LNCaP clone FGC (cell line): ENCODE data around the gene CRADD.

Experiments used
- DNase-seq: peaks from one replicate; pipeline ENCODE4 v3.0.0-alpha.2; 2011; ENCODE audit warnings: low read depth
- H3K4me3 ChIP-seq: 2 replicates; pipeline ENCODE4 v1.5.1; 2011; ENCODE audit warnings: mild to moderate bottlenecking, low read depth, low read length, control low read depth
- TF ChIP-seq, protein P1 (sequence below): IDR thresholded peaks from 2 replicates; pipeline ENCODE4 v1.5.1; 2012; ENCODE audit warnings: mild to moderate bottlenecking; ENCODE audit not compliant: control insufficient read depth, insufficient read depth; ENCODE audit errors: extremely low read depth

CRADD gene

DNA sequence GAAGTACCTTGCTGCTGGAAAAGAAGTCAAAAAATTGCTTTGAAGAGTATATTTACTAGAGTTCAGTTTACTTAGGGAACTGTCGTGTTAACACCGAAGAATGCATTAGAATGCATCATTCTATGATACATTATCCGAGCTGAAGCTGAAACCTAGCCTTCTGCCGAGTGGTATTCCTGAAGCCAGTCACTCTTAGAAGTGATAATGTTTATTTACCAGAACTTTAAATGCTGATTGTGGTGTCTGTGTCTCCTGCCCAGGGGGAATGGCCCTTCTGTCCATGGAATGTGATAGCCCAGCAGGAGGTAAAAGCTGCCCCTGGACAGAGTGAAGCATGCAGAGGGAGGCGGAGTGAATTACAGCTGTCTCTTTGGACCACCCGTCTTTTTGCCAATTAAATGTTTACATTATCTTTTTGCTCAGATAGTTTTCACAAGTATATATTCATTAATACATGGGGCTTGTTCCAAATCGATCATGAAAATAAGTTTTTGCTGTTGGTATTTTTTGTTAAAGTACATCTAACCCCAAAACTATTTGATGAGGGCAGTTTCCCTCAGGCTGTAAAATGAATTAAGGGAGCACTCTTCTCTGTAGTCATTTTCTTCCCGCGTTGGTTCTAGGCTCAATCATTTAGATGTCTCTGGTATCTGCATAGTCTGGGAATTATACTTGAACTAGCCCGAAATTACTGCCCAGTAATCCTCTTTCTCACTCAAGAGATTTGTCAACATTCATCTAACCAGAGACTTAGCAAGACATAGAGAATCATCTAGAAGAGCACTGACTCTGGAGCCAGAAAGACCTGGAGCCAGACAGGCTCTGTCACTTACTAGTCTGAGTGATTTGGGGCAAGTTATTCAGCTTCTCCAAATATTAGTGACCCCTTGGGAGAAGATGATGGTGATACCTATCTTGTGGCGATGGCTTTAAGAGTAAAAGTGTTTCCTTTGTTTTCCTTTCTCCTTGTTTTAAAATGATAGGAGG lies 147.6 kb downstream of the CRADD start:
- no peak for DNase-seq
- no peak overlapping the region for H3K4me3 ChIP-seq

DNA sequence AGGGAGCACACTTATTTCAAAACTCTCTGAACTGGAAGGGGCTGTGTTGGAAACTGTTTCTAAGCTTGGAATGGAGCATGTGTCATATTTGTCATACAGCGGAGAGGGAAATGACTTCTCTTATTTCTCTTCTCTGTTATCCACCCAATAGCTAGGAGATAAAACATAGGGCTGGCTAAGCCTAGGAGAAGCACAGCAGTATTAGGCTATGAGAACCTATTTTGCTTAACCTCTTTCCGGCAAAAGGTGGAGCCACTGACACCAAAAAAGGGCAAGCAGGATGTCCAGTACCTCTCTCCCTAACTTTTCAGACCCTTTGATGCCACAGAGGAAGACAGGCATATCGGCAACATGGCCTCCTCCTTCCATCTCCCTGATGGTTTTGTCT lies 148.3 kb downstream of the CRADD start:
- no peak for DNase-seq
- no peak overlapping the region for H3K4me3 ChIP-seq
- TF ChIP-seq, protein P1, sequence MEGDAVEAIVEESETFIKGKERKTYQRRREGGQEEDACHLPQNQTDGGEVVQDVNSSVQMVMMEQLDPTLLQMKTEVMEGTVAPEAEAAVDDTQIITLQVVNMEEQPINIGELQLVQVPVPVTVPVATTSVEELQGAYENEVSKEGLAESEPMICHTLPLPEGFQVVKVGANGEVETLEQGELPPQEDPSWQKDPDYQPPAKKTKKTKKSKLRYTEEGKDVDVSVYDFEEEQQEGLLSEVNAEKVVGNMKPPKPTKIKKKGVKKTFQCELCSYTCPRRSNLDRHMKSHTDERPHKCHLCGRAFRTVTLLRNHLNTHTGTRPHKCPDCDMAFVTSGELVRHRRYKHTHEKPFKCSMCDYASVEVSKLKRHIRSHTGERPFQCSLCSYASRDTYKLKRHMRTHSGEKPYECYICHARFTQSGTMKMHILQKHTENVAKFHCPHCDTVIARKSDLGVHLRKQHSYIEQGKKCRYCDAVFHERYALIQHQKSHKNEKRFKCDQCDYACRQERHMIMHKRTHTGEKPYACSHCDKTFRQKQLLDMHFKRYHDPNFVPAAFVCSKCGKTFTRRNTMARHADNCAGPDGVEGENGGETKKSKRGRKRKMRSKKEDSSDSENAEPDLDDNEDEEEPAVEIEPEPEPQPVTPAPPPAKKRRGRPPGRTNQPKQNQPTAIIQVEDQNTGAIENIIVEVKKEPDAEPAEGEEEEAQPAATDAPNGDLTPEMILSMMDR: no peak

More for the DNA sequence above, 147.6 kb downstream of the CRADD start:
- TF ChIP-seq, protein P1: no peak

DNA sequence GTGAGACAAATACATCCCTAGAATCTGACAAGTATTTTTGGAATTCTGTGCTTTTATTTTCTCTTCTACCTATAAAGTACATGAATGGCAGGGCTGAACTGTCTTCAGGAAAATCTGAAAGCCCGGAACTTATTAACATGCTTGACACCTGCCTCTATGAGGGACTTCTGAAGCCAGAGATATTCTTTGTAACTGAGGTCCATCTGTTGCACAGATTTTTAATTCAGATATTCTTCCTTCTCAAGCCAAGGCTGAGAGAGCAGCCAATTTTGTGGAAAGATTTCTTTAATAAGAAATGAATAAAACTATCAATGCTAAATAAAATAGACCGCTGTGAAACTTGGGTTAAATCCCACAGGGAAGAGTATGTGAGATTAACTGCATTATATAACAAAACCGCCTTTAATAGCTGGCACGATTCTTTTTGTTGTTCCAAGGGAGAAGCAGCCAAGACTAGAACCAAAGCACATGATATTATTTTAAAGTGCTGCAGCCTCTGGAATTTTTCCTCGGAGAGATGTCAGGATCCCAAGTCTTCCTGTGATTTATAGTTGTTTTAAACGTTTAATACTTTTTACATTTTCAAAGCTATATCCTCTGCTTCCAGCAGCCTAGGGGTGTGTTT lies 148.9 kb downstream of the CRADD start:
- no peak overlapping the region for H3K4me3 ChIP-seq
- peak; percentile 58 for DNase-seq
- TF ChIP-seq, protein P1: no peak

DNA sequence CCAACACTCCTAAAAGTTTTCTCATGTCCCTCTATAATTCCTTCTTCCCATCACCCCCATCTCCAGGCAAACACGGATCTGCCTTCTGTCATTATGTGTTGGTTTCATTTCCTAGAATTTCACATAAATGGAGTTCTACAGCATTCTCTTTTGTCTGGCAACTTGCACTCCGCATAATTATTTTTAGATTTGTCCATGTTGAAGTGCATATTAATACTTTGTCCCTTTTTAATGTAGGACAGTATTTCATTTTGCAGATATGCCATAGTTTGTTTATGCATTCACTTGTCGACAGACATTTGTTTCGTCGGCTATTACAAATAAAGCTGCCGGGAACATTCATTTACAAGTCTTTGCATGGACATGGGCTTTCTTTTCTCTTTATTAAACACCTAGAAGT lies 150.0 kb downstream of the CRADD start:
- TF ChIP-seq, protein P1: no peak
- H3K4me3 ChIP-seq: no peak overlapping the region
- DNase-seq: no peak

DNA sequence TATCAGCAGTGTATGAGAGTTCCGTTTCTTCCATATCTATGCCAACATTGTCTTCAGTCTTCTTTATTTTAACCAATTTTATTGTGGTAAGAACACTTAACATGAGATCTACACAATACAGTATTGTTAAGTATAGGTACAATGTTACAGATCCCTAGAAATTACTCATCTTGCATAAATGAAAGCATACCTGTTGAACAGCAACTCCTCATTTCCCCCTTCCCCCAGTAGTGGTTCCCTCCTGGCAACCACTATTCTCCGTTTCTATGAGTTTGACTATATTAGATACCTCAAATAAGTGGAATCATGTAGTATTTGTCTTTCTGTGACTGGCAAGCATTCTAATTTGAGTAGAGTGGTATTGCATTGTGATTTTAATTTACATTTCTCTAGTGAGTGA lies 150.5 kb downstream of the CRADD start:
- TF ChIP-seq, protein P1: no peak
- H3K4me3 ChIP-seq: no peak overlapping the region
- no peak for DNase-seq

DNA sequence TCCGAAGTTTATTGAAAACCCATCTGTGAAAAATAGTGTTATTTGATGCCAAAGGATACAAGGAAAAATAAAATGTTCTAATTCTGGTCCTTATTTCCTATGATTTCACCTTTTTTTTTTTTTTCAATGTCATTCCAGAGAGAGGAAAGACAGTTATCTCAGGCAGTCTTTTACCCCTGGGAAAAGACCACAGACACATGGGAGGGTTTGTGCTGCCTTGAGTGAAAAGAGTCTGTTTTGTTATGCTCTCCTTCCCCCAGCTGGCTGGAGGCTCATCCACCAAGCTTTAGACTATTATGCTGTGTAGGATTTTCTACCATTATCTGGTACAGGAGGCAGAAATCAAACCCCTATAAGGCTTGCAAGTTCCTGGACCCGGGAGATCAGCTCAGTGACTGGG lies 151.8 kb downstream of the CRADD start:
- no peak overlapping the region for H3K4me3 ChIP-seq
- TF ChIP-seq, protein P1: no peak
- DNase-seq: no peak
